B cell (primary cell): ENCODE results near the gene TARS2. TPM values are rescaled to one million over a fixed set of nuclear protein-coding genes. Genes with fewer than 3 reads are reported as not detected.

Experiments
- ATAC-seq: fragments of 200-7000 bp; cut with Tn5 transposase; one replicate; pipeline ENCODE4 v1.10.0; 2021; ENCODE audit warnings: low read depth, mild to moderate bottlenecking, moderate number of reproducible peaks, moderate library complexity
- CTCF ChIA-PET: fragments of 350-600 bp; sonication (Branson Sonifier 250); formaldehyde crosslinking; loops from one replicate; lab custom pipeline; 2021; ENCODE audit warnings: antibody characterized with exemption, inconsistent platforms; lab: Charles Lee
- POLR2A ChIA-PET: fragments of 350-600 bp; sonication (Branson Sonifier 250); formaldehyde crosslinking; loops from one replicate; lab custom pipeline; 2021; ENCODE audit warnings: antibody characterized with exemption; lab: Charles Lee
- DNase-seq: peaks from one replicate; pipeline ENCODE4 v3.0.0; 2013
- H2AFZ ChIP-seq: 2 replicates; pipeline ENCODE4 v1.6.1; 2012; ENCODE audit warnings: mild to moderate bottlenecking, low read depth, low read length; ENCODE audit not compliant: insufficient read depth, poor library complexity, severe bottlenecking
- H3K27ac ChIP-seq, 2 donors: 1 replicate in 1 of 2; 2 replicates in 1 of 2; pipeline ENCODE4 v1.5.1; 2012 to 2013; ENCODE audit warnings: low read length in 2 of 2, mild to moderate bottlenecking in 2 of 2, moderate library complexity in 1 of 2
- H3K27me3 ChIP-seq, 4 experiments: fragments of 200-600 bp in 1 of 4; sonication (generic) in 1 of 4; replicated peaks in 1 of 4; 1 replicate in 2 of 4; 2 replicates in 2 of 4; pipeline versions ENCODE4 v1.6.1 to v1.7.0; 2013 to 2016; ENCODE audit warnings: low read length in 3 of 4, mild to moderate bottlenecking in 2 of 4, mixed read lengths in 1 of 4, moderate library complexity in 1 of 4; ENCODE audit not compliant: insufficient read depth in 4 of 4, control insufficient read depth in 3 of 4; ENCODE audit errors: control extremely low read depth in 1 of 4
- H3K36me3 ChIP-seq, 2 experiments: replicated peaks in 1 of 2; 1 replicate in 1 of 2; 2 replicates in 1 of 2; pipeline versions ENCODE4 v1.6.1 to v1.7.1; 2013; ENCODE audit warnings: low read length in 1 of 2; ENCODE audit not compliant: insufficient read depth in 2 of 2, control insufficient read depth in 1 of 2; ENCODE audit errors: control extremely low read depth in 1 of 2, extremely low read depth in 1 of 2
- H3K4me1 ChIP-seq, 2 donors: fragments of 200-600 bp in 1 of 2; sonication (generic) in 1 of 2; 1 replicate in 1 of 2; 2 replicates in 1 of 2; pipeline versions ENCODE4 v1.5.1 to v1.6.1; 2013 to 2017; ENCODE audit warnings: low read length in 2 of 2; ENCODE audit not compliant: control insufficient read depth in 2 of 2, insufficient read depth in 2 of 2
- H3K4me2 ChIP-seq: replicated peaks from 2 replicates; pipeline ENCODE3; 2012; ENCODE audit warnings: mild to moderate bottlenecking, low read depth, low read length; ENCODE audit not compliant: poor library complexity, severe bottlenecking
- H3K4me3 ChIP-seq, 5 experiments: fragments of 200-600 bp in 1 of 5; sonication (generic) in 1 of 5; 1 replicate in 3 of 5; 2 replicates in 2 of 5; pipeline versions ENCODE4 v1.5.1 to v1.7.0; 2011 to 2016; ENCODE audit warnings: low read length in 4 of 5, mild to moderate bottlenecking in 4 of 5, low read depth in 2 of 5, control low read depth in 1 of 5, moderate library complexity in 1 of 5; ENCODE audit not compliant: insufficient read depth in 1 of 5; ENCODE audit errors: control extremely low read depth in 1 of 5, extremely low read depth in 1 of 5
- H3K79me2 ChIP-seq: fragments of 200-600 bp; sonication (generic); one replicate; pipeline ENCODE4 v1.6.0; 2016; ENCODE audit warnings: low read length; ENCODE audit not compliant: control insufficient read depth, insufficient read depth
- H3K9ac ChIP-seq: fragments of 200-600 bp; sonication (generic); 2 replicates; pipeline ENCODE4 v1.6.1; 2017; ENCODE audit warnings: mild to moderate bottlenecking, low read length, moderate library complexity
- H3K9me3 ChIP-seq, 3 donors: one replicate each; pipeline versions ENCODE4 v1.6.1 to v1.7.1; 2013; ENCODE audit warnings: low read length in 2 of 3; ENCODE audit not compliant: control insufficient read depth in 2 of 3, insufficient read depth in 1 of 3; ENCODE audit errors: control extremely low read depth in 1 of 3
- H4K20me1 ChIP-seq: 2 replicates; pipeline ENCODE4 v1.6.0; 2012; ENCODE audit warnings: mild to moderate bottlenecking, low read length; ENCODE audit not compliant: insufficient read depth, control insufficient read depth, poor library complexity, severe bottlenecking
- H3K27ac Mint-ChIP-seq: one replicate; pipeline ENCODE4 v1.8.0; 2021; ENCODE audit warnings: mixed read lengths
- H3K27me3 Mint-ChIP-seq: one replicate; pipeline ENCODE4 v1.8.0; 2021; ENCODE audit warnings: mixed read lengths
- H3K4me1 Mint-ChIP-seq: one replicate; pipeline ENCODE4 v1.8.0; 2021; ENCODE audit warnings: mixed read lengths
- H3K4me3 Mint-ChIP-seq: one replicate; pipeline ENCODE4 v1.8.0; 2021; ENCODE audit warnings: mixed read lengths
- H3K9me3 Mint-ChIP-seq: one replicate; pipeline ENCODE4 v1.8.0; 2022; ENCODE audit warnings: mixed read lengths; ENCODE audit not compliant: insufficient read depth
- EZH2 ChIP-seq: IDR thresholded peaks from 2 replicates; pipeline ENCODE4 v1.6.1; 2012; ENCODE audit warnings: borderline replicate concordance, low read depth, mild to moderate bottlenecking, moderate library complexity, low read length; ENCODE audit not compliant: insufficient read depth, poor library complexity, severe bottlenecking
- WGBS: methylation state at CpG from one replicate; pipeline ENCODE4 v1.1.5; 2013; ENCODE audit warnings: missing lambda C conversion rate; ENCODE audit not compliant: insufficient coverage; 5-methylcytosine and 5-hydroxymethylcytosine counted together
- intact Hi-C: fragments of 100-400 bp; cut with micrococcal nuclease; formaldehyde crosslinking; loops from one replicate; pipeline ENCODE4 v1.10.0; 2022
- polyA plus RNA-seq: library from polyadenylated mRNA; depleted of rRNA; stranded (reverse); fragments of >200 nt; gene quantifications from 2 replicates; pipeline ENCODE4 v1.2.3, GENCODE V29; 2012
- total RNA-seq, 2 donors: library from RNA; stranded (reverse); fragments of 120-200 nt in 1 of 2; gene quantifications; 1 replicate in 1 of 2; 2 replicates in 1 of 2; pipeline versions ENCODE4 v1.2.3 to v1.2.4, GENCODE V29; 2013 to 2022
- TF ChIP-seq, protein P1 (sequence below): fragments of 200-600 bp; IDR thresholded peaks from one replicate; pipeline ENCODE4 v1.8.0; 2022; ENCODE audit warnings: antibody characterized with exemption, mild to moderate bottlenecking

The TARS2 gene
- total and polyA plus RNA-seq, 2 donors (not counting 1 experiment from before 2014, with no cell fraction given) = 42.2 to 53.6 TPM

DNA sequence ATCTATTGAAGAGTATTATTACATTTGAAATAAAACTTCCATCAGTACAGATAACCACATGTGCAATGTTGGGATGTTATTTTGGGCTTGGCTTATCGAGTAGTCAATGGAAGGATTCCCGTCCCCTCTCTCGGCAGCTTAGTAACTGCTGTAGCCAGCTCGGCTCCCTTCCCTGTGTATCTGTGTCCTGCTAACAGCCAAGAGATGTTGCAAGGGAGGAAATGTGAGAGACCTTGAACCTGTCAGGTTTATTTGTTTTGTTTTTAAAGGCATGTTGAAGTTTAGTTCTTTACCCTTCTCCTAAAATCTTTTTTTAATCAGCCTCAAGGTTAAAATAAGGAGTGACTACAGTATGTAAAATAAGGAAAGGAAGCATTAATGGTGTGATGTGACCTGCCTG, 13.6 kb upstream of the TARS2 start:
- TF ChIP-seq EZH2 = no peak
- TF ChIP-seq, protein P1, sequence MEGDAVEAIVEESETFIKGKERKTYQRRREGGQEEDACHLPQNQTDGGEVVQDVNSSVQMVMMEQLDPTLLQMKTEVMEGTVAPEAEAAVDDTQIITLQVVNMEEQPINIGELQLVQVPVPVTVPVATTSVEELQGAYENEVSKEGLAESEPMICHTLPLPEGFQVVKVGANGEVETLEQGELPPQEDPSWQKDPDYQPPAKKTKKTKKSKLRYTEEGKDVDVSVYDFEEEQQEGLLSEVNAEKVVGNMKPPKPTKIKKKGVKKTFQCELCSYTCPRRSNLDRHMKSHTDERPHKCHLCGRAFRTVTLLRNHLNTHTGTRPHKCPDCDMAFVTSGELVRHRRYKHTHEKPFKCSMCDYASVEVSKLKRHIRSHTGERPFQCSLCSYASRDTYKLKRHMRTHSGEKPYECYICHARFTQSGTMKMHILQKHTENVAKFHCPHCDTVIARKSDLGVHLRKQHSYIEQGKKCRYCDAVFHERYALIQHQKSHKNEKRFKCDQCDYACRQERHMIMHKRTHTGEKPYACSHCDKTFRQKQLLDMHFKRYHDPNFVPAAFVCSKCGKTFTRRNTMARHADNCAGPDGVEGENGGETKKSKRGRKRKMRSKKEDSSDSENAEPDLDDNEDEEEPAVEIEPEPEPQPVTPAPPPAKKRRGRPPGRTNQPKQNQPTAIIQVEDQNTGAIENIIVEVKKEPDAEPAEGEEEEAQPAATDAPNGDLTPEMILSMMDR = no peak
- Histone ChIP-seq H3K36me3 (peaks cover 12 to 38% of the 10 kb centered on the region in 2 experiments), H3K4me1 (no peaks in the 10 kb centered on the region), H3K4me3 (no peak overlapping the region), H3K27me3 (no peaks in the 10 kb centered on the region), H4K20me1 (no peaks in the 10 kb centered on the region), H3K9ac (no peak overlapping the region), H3K9me3 (no peaks in the 10 kb centered on the region), H3K4me2 (no peak overlapping the region), H2AFZ (no peak overlapping the region), H3K79me2 (no peaks in the 10 kb centered on the region), H3K27ac (no peak overlapping the region)
- no peak overlapping the region for H3K27ac Mint-ChIP-seq
- POLR2A ChIA-PET = interaction anchor here (0.5 kb wide), 1 partner anchor 213 kb away, joined by 6 read pairs; no protein-coding TSS in a partner anchor
- DNase-seq (no peak), ATAC-seq (no peak)
- CTCF ChIA-PET = no interaction called here
- H3K27me3 Mint-ChIP-seq = no peaks in the 10 kb centered on the region
- H3K4me1 Mint-ChIP-seq = no peaks in the 10 kb centered on the region
- H3K4me3 Mint-ChIP-seq = no peak overlapping the region
- 100% methylated on average over 3 of the region's 4 CpGs for WGBS
- no peaks in the 10 kb centered on the region for H3K9me3 Mint-ChIP-seq
- intact Hi-C loops = no loop called here

DNA sequence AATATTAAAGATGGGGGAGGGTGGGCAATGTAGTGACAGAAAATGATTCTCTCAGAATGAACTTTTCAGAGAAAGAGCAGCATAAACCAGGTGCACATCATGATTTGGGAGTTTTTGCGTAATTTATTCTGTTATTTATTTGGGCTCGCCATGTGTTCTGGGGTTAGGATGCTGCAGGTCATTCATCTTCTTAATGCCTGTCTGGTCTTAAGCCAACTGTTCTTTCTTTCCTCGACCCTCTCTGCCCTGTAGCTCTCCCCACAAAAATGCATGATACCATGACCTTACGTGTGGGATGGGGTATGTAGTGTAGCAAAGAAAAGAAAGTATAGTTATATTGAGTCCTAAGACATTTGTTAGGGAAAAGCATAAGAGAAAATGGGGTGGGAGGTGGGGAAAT, 12.3 kb upstream of the TARS2 start:
- CTCF ChIA-PET = no interaction called here

More for the DNA sequence above, 12.3 kb upstream of the TARS2 start:
- Histone ChIP-seq H3K4me1 (no peaks in the 10 kb centered on the region), H3K27ac (no peak overlapping the region), H3K36me3 (peaks cover 12 to 37% of the 10 kb centered on the region in 2 experiments), H3K9me3 (no peaks in the 10 kb centered on the region), H3K79me2 (no peaks in the 10 kb centered on the region), H3K4me3 (no peak overlapping the region), H3K9ac (no peak overlapping the region), H3K27me3 (no peaks in the 10 kb centered on the region), H4K20me1 (no peaks in the 10 kb centered on the region), H3K4me2 (no peak overlapping the region), H2AFZ (no peak overlapping the region)
- POLR2A ChIA-PET = no interaction called here
- no peaks in the 10 kb centered on the region for H3K9me3 Mint-ChIP-seq
- intact Hi-C loops = no loop called here
- no peaks in the 10 kb centered on the region for H3K4me1 Mint-ChIP-seq
- H3K4me3 Mint-ChIP-seq = no peak overlapping the region
- WGBS = 100% methylated on average over 3 of the region's 4 CpGs
- no peak overlapping the region for H3K27ac Mint-ChIP-seq
- no peak for ATAC-seq
- DNase-seq = no peak
- H3K27me3 Mint-ChIP-seq = no peaks in the 10 kb centered on the region
- TF ChIP-seq EZH2 = no peak
- TF ChIP-seq, protein P1 = no peak
